Endothelial cell of umbilical vein (primary cell): ENCODE results near the gene SLC44A5. TPM values are rescaled to one million over a fixed set of nuclear protein-coding genes. Genes with fewer than 3 reads are reported as not detected.

Source experiments
- BruUV-seq: library from RNA; stranded (reverse); fragments of 400-500 nt; replicated peaks from 2 replicates; lab custom pipeline; 2021; lab: Mats Ljungman, UMichigan
- CTCF ChIA-PET: fragments of 300-600, 350-600 bp; sonication (Branson Sonifier 250); formaldehyde crosslinking; loops from one replicate; lab custom pipeline; 2021; ENCODE audit warnings: antibody characterized with exemption, inconsistent platforms; lab: Charles Lee
- POLR2A ChIA-PET: fragments of 300-600, 350-600 bp; sonication (Branson Sonifier 250); formaldehyde crosslinking; loops from one replicate; lab custom pipeline; 2021; ENCODE audit warnings: antibody characterized with exemption, inconsistent platforms; lab: Charles Lee
- DNase-seq: peaks from one replicate; pipeline ENCODE4 v3.0.0-alpha.2; 2011; ENCODE audit warnings: low read depth, low spot score
- FAIRE-seq: peaks from 2 replicates; lab custom pipeline; 2011; peaks lifted over from hg19 to GRCh38; lab: Jason Lieb, UNC
- H2AFZ ChIP-seq: 2 replicates; pipeline ENCODE4 v1.6.0; 2012; ENCODE audit warnings: low read depth, low read length, control low read depth, inconsistent platforms
- H3K27ac ChIP-seq: 2 replicates; pipeline ENCODE4 v1.5.1; 2011; ENCODE audit warnings: low read depth, mild to moderate bottlenecking, control low read depth, low read length, moderate library complexity; ENCODE audit not compliant: insufficient read depth
- H3K27me3 ChIP-seq, 2 experiments: 2 replicates each; pipeline versions ENCODE4 v1.6.0 to v1.6.1; 2011; ENCODE audit warnings: low read length in 2 of 2, mixed read lengths in 1 of 2; ENCODE audit not compliant: control insufficient read depth in 2 of 2, insufficient read depth in 2 of 2
- H3K36me3 ChIP-seq, 2 experiments: 2 replicates in 1 of 2; 3 replicates in 1 of 2; pipeline ENCODE4 v1.5.1; 2011; ENCODE audit warnings: low read length in 2 of 2, mild to moderate bottlenecking in 1 of 2, moderate library complexity in 1 of 2; ENCODE audit not compliant: control insufficient read depth in 2 of 2, insufficient read depth in 2 of 2; ENCODE audit errors: extremely low read depth in 1 of 2
- H3K4me1 ChIP-seq: 3 replicates; pipeline ENCODE4 v1.5.1; 2011; ENCODE audit warnings: mild to moderate bottlenecking, low read length; ENCODE audit not compliant: control insufficient read depth, insufficient read depth; ENCODE audit errors: extremely low read depth
- H3K4me2 ChIP-seq: 2 replicates; pipeline ENCODE4 v1.6.1; 2011; ENCODE audit warnings: low read length, control low read depth, mixed read lengths; ENCODE audit not compliant: insufficient read depth
- H3K4me3 ChIP-seq, 3 experiments: fragments of 200-600 bp in 1 of 3; sonication (generic), shearing (Covaris generic) in 1 of 3; replicated peaks in 1 of 3; 2 replicates each; pipeline ENCODE4 v1.5.1; 2011 to 2016; ENCODE audit warnings: control low read depth in 3 of 3, low read length in 3 of 3, mild to moderate bottlenecking in 2 of 3, inconsistent platforms in 1 of 3, low read depth in 1 of 3, moderate library complexity in 1 of 3; ENCODE audit not compliant: insufficient read depth in 1 of 3
- H3K79me2 ChIP-seq: 2 replicates; pipeline ENCODE4 v1.6.0; 2012; ENCODE audit warnings: low read length, inconsistent platforms; ENCODE audit not compliant: control insufficient read depth, insufficient read depth
- H3K9ac ChIP-seq: replicated peaks from 2 replicates; pipeline ENCODE3; 2011; ENCODE audit warnings: low read length, control low read depth; ENCODE audit not compliant: insufficient read depth; ENCODE audit errors: extremely low read depth
- H3K9me1 ChIP-seq: replicated peaks from 3 replicates; pipeline ENCODE4 v1.6.0; 2011; ENCODE audit warnings: mild to moderate bottlenecking, low read length; ENCODE audit not compliant: control insufficient read depth, insufficient read depth; ENCODE audit errors: extremely low read depth
- H3K9me3 ChIP-seq: replicated peaks from 2 replicates; pipeline ENCODE4 v1.5.1; 2012; ENCODE audit warnings: low read length, inconsistent platforms; ENCODE audit not compliant: control insufficient read depth, insufficient read depth
- H4K20me1 ChIP-seq: replicated peaks from 2 replicates; pipeline ENCODE3; 2011; ENCODE audit warnings: mild to moderate bottlenecking, low read length; ENCODE audit not compliant: control insufficient read depth, insufficient read depth; ENCODE audit errors: extremely low read depth
- EZH2 ChIP-seq: IDR thresholded peaks from 2 replicates; pipeline ENCODE4 v1.6.1; 2012; ENCODE audit warnings: borderline replicate concordance, low read depth, mild to moderate bottlenecking, moderate library complexity, low read length, inconsistent platforms; ENCODE audit not compliant: severe bottlenecking
- FOS ChIP-seq: IDR thresholded peaks from 2 replicates; pipeline ENCODE4 v1.6.1; 2011; ENCODE audit warnings: mild to moderate bottlenecking, low read length, moderate library complexity, borderline replicate concordance; ENCODE audit not compliant: insufficient read depth
- GATA2 ChIP-seq: IDR thresholded peaks from 2 replicates; pipeline ENCODE4 v1.7.0; 2011; ENCODE audit warnings: low read depth, mild to moderate bottlenecking, moderate library complexity, mixed read lengths, low read length; ENCODE audit not compliant: insufficient read length, insufficient read depth
- JUN ChIP-seq: IDR thresholded peaks from 2 replicates; pipeline ENCODE4 v1.6.1; 2011; ENCODE audit warnings: borderline replicate concordance, low read depth; ENCODE audit not compliant: insufficient read length, insufficient read depth
- MYC ChIP-seq: IDR thresholded peaks from one replicate; pipeline ENCODE4 v1.6.1; 2011; ENCODE audit warnings: mild to moderate bottlenecking, low read depth, low read length
- POLR2A ChIP-seq: IDR thresholded peaks from 2 replicates; pipeline ENCODE4 v1.6.1; 2012; ENCODE audit warnings: low read depth, mild to moderate bottlenecking, control low read depth, low read length
- POLR2AphosphoS5 ChIP-seq: IDR thresholded peaks from 2 replicates; pipeline ENCODE4 v1.6.1; 2012; ENCODE audit warnings: low read depth, mild to moderate bottlenecking, control low read depth, low read length, moderate library complexity; ENCODE audit not compliant: insufficient read depth
- dilution Hi-C: fragments of 300-500 bp; cut with MboI; formaldehyde crosslinking; loops from one replicate; pipeline ENCODE4 v1.15.0; 2019; ENCODE audit warnings: low sequenced_read_pairs; ENCODE audit not compliant: extremely low pct_ligation_motif_present
- intact Hi-C: fragments of 100-400 bp; cut with micrococcal nuclease; formaldehyde crosslinking; loops from one replicate; pipeline ENCODE4 v1.10.0; 2022
- polyA plus RNA-seq, 4 experiments: library from polyadenylated mRNA; depleted of rRNA in 3 of 4; stranded (reverse) in 3 of 4; unstranded in 1 of 4; fragments of >200 nt; gene quantifications; 2 replicates each; pipeline versions ENCODE4 v1.2.1 to v1.2.3, GENCODE V29; 2011 to 2012; ENCODE audit warnings: missing spikeins in 1 of 4
- total RNA-seq: library from RNA; stranded (reverse); gene quantifications from 2 replicates; pipeline ENCODE4 v1.2.3, GENCODE V29; 2021
- TF ChIP-seq, protein P1 (sequence below), 2 donors: IDR thresholded peaks; 1 replicate in 1 of 2; 2 replicates in 1 of 2; pipeline ENCODE4 v1.5.1; 2011; ENCODE audit warnings: low read length in 2 of 2, mild to moderate bottlenecking in 2 of 2, moderate library complexity in 2 of 2, control low read depth in 1 of 2, inconsistent platforms in 1 of 2, low read depth in 1 of 2; ENCODE audit not compliant: insufficient read depth in 1 of 2; ENCODE audit errors: extremely low read depth in 1 of 2
- TF ChIP-seq, protein P2 (sequence below): IDR thresholded peaks from 2 replicates; pipeline ENCODE4 v1.6.1; 2011; ENCODE audit not compliant: insufficient read depth, insufficient read length

Gene SLC44A5
- total and polyA plus RNA-seq, 2 donors (not counting 3 experiments of a cell fraction or from before 2014, with no cell fraction given) = 1.6 to 3.2 TPM

- dilution Hi-C loops = no loop called here
- POLR2A ChIA-PET = no interaction called here
Measured at GRCh38 chr1:75470448-75470847, 140.5 kb downstream of the SLC44A5 start.

More at GRCh38 chr1:75470448-75470847, 140.5 kb downstream of the SLC44A5 start:
- Histone ChIP-seq H3K79me2 (no peaks in the 10 kb centered on the region), H3K4me2 (no peak overlapping the region), H3K4me3 (no peak overlapping the region), H3K27ac (no peak overlapping the region), H4K20me1 (no peaks in the 10 kb centered on the region), H3K27me3 (no peaks in the 10 kb centered on the region), H3K36me3 (no peaks in the 10 kb centered on the region), H3K9ac (no peak overlapping the region), H3K9me3 (no peaks in the 10 kb centered on the region), H3K9me1 (no peaks in the 10 kb centered on the region), H3K4me1 (peaks cover 23% of the 10 kb centered on the region), H2AFZ (no peak overlapping the region)
- BruUV-seq = no TSS peak
- intact Hi-C loops = no loop called here
- FAIRE-seq (no peak), DNase-seq (no peak)
- CTCF ChIA-PET = interaction anchor here (0.6 to 2.0 kb wide), 3 partner anchors 12 to 205 kb away, joined by 3 to 7 read pairs (median 4); no protein-coding TSS in a partner anchor
- TF ChIP-seq POLR2AphosphoS5 (no peak), POLR2A (no peak), FOS (no peak), MYC (no peak), EZH2 (no peak), GATA2 (no peak), JUN (no peak)
- TF ChIP-seq, protein P1, sequence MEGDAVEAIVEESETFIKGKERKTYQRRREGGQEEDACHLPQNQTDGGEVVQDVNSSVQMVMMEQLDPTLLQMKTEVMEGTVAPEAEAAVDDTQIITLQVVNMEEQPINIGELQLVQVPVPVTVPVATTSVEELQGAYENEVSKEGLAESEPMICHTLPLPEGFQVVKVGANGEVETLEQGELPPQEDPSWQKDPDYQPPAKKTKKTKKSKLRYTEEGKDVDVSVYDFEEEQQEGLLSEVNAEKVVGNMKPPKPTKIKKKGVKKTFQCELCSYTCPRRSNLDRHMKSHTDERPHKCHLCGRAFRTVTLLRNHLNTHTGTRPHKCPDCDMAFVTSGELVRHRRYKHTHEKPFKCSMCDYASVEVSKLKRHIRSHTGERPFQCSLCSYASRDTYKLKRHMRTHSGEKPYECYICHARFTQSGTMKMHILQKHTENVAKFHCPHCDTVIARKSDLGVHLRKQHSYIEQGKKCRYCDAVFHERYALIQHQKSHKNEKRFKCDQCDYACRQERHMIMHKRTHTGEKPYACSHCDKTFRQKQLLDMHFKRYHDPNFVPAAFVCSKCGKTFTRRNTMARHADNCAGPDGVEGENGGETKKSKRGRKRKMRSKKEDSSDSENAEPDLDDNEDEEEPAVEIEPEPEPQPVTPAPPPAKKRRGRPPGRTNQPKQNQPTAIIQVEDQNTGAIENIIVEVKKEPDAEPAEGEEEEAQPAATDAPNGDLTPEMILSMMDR (IDR thresholded peaks at IDR 0.05; ENCODE audit: extremely low read depth in 1 of 2, insufficient read depth in 1 of 2, low read depth in 1 of 2, low read length in 2 of 2) = no peak
- TF ChIP-seq, protein P2, sequence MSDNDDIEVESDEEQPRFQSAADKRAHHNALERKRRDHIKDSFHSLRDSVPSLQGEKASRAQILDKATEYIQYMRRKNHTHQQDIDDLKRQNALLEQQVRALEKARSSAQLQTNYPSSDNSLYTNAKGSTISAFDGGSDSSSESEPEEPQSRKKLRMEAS = no peak
